GM18526 (cell line): ENCODE data around the gene MAP2K2.

ENCODE experiments used
- POLR2A ChIP-seq: IDR thresholded peaks from 3 replicates; pipeline ENCODE4 v1.6.1; 2011; ENCODE audit not compliant: insufficient read length; ENCODE audit errors: extremely low read depth

Gene MAP2K2

GRCh38 chr19:4061683-4062418 is 62.1 kb downstream of the MAP2K2 start:
- TF ChIP-seq POLR2A, result no peak

DNA sequence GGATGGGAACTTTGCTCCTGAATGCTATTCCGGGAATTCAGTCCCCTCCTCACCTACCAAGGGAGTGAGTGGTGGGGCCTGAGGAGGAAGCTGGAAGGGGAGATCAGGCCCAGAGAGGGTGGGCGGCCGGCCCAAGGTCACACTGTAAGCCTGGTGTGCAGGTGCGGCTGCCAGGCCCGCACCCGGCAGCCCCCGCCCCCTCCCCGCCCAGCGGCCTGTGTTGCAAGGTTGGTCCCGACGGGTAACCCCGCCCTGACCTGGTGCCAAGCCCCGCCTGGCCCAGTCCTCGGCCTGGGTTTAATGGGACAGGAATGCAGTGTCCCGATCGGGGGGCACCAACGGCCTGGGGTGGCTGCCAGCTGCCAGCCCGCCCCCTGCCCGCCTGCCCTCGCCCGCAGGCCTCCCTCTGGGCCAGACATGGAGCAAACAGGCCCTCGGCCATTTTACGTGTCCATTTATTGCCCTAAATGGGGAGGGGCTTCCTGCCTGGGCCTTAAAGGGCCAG is 62.7 kb downstream of the MAP2K2 start:
- TF ChIP-seq POLR2A, result no peak

DNA sequence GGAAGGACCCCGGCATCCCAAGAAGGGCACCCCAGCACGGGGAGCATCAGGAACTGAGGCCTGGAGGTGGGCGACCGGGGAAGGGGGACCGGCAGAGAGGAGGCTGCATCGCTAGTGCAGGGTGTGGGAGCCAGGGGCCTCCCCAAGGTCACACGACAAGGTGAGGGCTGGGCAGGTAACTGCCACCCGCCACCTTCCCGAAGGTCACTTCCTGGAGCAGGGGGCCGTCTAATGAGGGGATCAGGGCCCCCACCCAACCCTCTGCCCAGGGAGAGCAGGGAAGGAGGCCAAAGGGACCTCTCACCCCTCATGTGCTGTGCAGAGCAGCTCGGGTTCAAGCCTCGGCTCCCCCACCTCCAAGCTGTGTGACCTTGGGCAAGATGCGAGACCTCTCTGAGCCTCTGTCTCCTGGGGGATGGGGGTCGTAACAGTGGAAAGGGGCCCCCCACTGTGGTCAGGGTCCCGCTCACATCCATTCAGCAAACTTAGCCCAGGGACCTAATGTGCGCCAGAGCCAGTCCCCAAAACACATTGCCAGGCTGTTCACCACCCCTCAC is 63.2 kb downstream of the MAP2K2 start:
- no peak for TF ChIP-seq POLR2A

DNA sequence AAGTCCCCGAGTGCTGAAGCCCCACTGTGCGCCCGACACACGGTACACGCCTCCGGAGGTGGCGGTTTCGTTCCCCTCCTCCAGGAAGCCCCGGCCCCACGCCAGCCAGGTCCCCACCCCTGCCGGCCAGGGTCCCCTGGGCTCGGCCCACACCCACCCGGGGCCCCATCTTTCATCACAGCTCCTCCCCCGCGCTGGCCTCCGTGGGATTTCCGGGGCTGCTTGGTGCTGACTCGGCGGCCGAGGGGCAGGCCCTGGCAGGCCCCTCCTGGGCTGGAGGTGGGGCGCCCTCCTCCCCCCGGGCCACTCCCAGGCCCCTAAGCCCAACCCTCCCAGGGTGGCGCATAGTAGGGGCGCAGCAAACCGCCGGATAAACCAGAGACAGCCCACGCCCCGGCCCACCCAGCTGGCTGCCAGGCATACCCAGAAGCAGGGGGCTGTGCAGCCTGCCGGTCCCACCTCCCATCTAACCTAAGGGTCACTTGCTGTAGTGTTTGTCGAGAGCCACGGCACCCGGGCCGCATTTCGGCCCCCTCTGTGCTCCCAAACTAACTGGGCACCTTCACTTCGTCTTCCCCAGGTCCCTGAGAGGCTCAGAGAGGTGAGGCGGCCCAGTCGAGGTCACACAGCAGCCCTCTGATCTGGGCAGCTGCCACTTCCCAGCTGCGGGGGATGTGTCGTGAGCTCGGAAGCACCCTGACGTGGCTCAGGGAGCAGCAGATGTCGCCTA is 63.9 kb downstream of the MAP2K2 start:
- TF ChIP-seq POLR2A, result no peak

GRCh38 chr19:4059453-4059871 is 64.5 kb downstream of the MAP2K2 start:
- TF ChIP-seq POLR2A, result no peak

DNA sequence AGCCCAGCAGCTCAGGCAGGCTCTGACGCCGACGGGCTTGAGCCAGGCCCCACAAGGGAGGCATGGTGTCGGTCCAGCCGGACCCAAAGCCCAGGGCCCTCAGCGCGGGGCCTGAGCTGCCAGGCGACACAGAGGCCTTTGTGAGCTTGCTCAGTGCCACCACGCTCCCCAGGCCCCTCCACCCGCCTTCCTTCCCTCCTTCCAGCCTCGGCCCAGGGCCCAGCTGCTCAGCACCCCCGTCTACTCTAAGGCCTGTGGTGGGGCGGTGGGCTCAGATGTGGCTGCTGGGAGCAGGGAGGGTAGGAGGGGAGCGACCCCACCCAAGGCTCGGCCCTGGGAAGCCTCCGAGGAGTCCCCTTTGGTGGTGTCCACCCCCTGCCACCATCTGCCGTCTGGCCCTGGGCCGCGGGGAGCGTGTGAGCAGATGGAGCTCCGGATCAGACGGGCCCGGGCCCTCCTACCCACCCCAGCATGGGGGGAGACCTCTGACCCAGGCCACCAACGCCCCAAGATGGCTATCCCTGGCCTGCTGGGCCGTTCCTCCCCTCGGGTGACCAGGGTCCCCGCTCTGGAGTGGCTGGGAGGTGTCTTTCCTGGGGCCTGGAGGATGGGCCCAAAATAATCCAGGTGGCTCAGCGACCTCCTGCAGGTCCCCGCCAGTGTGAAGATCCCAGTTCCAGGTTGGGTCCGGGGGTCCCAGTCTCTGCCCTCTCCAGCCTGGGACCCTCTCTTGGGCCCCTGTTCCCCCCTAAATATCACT is 65.0 kb downstream of the MAP2K2 start:
- TF ChIP-seq POLR2A, result no peak

DNA sequence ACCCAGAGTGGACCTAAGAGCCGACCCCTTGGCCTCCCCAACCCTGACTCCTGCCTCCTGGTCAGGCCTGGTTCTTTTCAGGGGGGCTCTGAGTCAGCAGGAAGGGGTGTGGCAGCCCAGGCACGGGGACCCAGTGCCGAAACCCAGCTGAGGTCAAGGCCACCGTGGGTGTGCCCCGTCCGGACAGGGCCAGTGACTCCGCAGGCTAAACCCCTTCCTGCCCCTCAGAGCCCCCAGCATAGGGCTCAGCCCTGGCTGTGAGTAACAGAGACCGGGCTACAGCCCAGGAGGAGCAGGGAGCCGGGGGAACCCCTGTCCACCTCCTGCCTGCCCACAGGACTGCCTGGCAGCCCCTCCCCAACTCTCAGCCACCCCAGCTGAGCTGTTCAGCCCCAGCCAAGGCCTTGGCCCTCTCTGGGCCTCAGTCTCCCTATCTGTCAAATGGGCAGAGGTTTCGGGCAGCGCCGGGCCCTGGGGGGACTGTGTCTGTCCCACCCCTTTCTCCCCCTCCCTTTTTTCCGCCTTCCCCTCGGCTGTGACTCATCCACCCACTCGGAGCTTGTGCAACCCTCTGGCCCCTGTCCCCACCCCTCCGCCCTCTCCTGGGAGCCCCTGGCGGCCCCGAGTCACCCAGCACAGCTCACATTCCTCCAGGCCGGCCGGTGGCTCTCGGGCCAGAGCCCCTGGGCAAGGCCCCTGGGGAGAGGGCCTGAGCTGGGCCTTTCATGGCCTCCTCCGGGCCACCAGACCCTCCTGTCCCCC is 65.8 kb downstream of the MAP2K2 start:
- no peak for TF ChIP-seq POLR2A

GRCh38 chr19:4055209-4055552 is 68.7 kb downstream of the MAP2K2 start:
- TF ChIP-seq POLR2A, result no peak

DNA sequence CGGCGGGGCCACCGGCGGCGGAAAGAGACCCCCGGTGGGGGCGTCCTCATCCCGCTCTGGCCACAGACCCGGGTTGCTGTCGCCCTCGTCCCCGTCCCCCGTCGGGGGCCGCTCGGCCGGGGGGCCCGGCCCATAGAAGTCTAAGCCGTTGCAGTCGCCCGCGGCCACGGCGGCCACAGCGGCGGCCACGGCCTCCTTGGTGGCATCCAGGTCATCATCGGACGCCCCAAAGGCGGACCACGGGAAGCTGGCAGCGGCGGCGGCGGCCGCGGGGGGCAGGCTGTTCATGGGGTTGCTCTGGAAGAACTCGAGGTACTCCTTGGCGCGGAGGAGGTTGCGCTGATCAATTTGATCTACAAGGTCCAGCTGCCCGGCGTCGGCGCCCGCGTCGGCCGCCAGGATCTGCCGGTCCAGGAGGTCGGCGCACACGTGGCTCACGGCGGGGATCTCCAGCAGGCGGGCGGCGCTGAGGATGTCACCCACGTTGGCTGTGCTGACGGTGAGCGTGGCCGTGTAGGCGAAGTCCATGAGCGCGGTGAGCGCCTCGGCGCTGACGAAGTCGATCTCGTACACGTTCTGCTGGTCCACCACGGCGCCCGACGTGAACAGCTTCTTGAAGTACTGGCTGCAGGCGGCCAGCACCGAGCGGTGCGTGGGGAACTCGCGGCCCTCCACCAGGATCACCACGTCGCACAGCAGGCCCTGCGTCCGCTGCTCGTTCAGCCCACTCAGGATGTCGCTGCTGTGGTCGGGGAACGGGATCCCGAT is 69.3 kb downstream of the MAP2K2 start:
- TF ChIP-seq POLR2A, result no peak

- no peak for TF ChIP-seq POLR2A
Observed at GRCh38 chr19:4053423-4054324, 70.2 kb downstream of the MAP2K2 start.

DNA sequence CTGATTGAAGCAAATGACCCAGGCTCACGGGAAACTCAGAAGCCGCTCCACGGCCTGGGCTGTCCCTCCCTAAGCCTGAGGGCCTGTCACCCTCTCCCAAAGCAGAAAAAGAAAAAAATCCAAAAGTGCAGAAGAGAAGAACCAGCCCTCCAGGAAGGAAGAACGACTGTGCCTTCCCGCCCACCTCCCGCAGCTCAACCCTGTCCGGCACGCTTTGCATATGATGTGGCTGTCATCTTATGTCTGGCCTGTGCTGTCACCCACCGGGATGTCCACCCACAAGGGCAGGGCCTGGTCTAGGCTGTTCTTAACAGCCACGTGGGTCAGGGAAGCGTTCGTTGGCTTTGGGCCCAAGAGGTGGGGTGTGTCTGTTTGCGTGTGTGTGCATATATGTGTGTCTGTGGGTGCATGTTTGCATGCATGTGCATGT is 70.9 kb downstream of the MAP2K2 start:
- TF ChIP-seq POLR2A, result no peak

DNA sequence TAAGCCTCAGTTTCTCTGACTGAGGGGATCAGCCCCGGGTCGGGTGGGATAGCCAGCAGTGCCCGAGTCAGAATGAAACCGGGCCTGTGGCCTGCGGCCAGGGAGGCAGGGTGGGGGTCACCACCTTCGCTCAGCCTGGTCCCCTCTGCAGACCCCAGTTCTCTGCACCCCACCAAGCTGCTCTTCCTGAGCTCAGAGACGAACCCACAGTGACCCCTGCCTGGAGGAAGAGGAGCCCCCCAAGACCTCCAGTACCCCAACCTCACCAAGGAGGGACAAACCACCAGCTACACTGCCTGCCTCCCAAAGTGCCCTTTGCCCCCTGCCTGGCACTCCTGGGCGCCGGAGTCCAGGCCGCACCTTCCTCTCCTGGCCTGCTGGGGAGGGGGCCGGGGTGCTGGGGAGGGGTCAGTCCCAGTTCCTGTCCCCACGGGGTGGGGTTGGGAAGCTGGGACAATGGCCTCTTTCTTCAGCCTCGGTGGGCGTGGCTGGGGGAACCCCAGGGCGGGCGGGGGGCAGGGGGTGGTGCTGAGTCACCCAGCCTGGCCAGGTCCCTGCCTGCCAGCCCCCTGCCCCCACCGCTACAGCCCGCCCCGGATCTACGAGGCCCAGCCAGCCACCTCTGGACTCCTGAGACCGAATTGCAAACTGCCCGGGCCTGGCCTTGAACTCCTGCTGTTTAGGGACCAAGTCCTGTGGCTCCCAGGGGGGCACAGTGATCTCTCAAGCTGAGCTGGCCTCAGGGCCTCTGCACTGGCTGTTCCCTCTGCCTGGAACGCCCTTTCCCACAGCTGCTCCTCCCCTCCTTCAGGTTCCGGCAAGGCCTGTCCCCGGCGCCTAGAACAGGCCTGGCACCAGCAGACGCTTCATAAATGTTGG is 71.6 kb downstream of the MAP2K2 start:
- no peak for TF ChIP-seq POLR2A
